Heart left ventricle (tissue), 13 donors: ENCODE measurements around the gene TMEM232.

Experiments
- CTCF ChIP-seq, 12 donors: fragments of 200-600 bp; sonication (generic) in 4 of 12; IDR thresholded peaks; one replicate each; pipeline versions ENCODE4 v1.5.0 to v1.8.0; 2018 to 2022; ENCODE audit warnings: antibody characterized with exemption in 12 of 12, mild to moderate bottlenecking in 5 of 12
- POLR2A ChIP-seq, 2 donors: fragments of 450-650 bp; IDR thresholded peaks; one replicate each; pipeline ENCODE4 v1.6.1; 2017; ENCODE audit warnings: antibody characterized with exemption in 2 of 2, mild to moderate bottlenecking in 2 of 2, moderate library complexity in 2 of 2
- donor health status: ischemic (EF 13 %, LVEDD 7.1; RV severe dilation, severe dysfunction).
- donor health status: DM: no; HTN: yes; CAD: no.
- donor health status: DM: no; HTN: no; CAD: no.
- donor health status: ischemic (EF 25% LVEDD 6.9; RV normal size, moderate dysfunction).
- donor health status: ischemic (EF 25% LVEDD 5.7; RV mildly dilated, moderate dysfunction).
- donor health status: ischemic (EF 35%, LVEDD 5.7; RV mildly dilated, moderate dysfunction).
- donor health status: nonischemic (EF 11% LVEDD 7.7; RV severe dilation, severe dysfunction).
- donor health status: DM: yes; HTN: yes; CAD: no.
- donor health status: PGD.
- donor health status: ischemic (EF 29% LVEDD 5.4; RV normal size, mild dysfunction).
- donor health status: nonischemic (EF 23%, LVEDD 6.1; RV moderate dilation, normal function).

- TF ChIP-seq CTCF (IDR thresholded peaks at IDR 0.05) (no peak), POLR2A (IDR thresholded peaks at IDR 0.05) (no peak)
These were observed 220.1 kb downstream of the TMEM232 start for GRCh38 chr5:110506378-110506777.
